Fibroblast of mammary gland (primary cell): ENCODE data around the gene SMPD3.

Source experiments
- DNase-seq: peaks from one replicate; pipeline ENCODE4 v3.0.0-alpha.2; 2010; ENCODE audit warnings: low read depth
- H3K4me3 ChIP-seq: 2 replicates; pipeline ENCODE4 v1.5.1; 2011; ENCODE audit warnings: low read depth, mild to moderate bottlenecking, low read length, moderate library complexity; ENCODE audit not compliant: control insufficient read depth
- CTCF ChIP-seq: conservative IDR thresholded peaks from 2 replicates; pipeline ENCODE4 v1.5.1; 2011; ENCODE audit warnings: low read depth, low read length, inconsistent platforms; ENCODE audit not compliant: control insufficient read depth, insufficient read depth

Gene SMPD3

GRCh38 chr16:68367030-68367429, 81.3 kb downstream of the SMPD3 start:
- peak; percentile 38 for DNase-seq
- peak; percentile 41 for TF ChIP-seq CTCF
- H3K4me3 ChIP-seq: no peak overlapping the region

- DNase-seq: no peak
- no peak for TF ChIP-seq CTCF
Observed at GRCh38 chr16:68366062-68366461, 82.2 kb downstream of the SMPD3 start.

GRCh38 chr16:68365167-68365817, 83.0 kb downstream of the SMPD3 start:
- no peak overlapping the region for H3K4me3 ChIP-seq
- DNase-seq: no peak
- TF ChIP-seq CTCF: no peak

More at GRCh38 chr16:68366062-68366461, 82.2 kb downstream of the SMPD3 start:
- H3K4me3 ChIP-seq: no peak overlapping the region

GRCh38 chr16:68364561-68364998, 83.7 kb downstream of the SMPD3 start:
- DNase-seq: peak; percentile 24
- TF ChIP-seq CTCF: peak; percentile 19
- no peak overlapping the region for H3K4me3 ChIP-seq

- peak; percentile 7 for DNase-seq
- TF ChIP-seq CTCF: no peak
- H3K4me3 ChIP-seq: no peak overlapping the region
Observed at GRCh38 chr16:68363658-68364521, 84.4 kb downstream of the SMPD3 start.

- DNase-seq: no peak
- no peak overlapping the region for H3K4me3 ChIP-seq
Observed at GRCh38 chr16:68362947-68363657, 85.2 kb downstream of the SMPD3 start.

More at GRCh38 chr16:68362947-68363657, 85.2 kb downstream of the SMPD3 start:
- no peak for TF ChIP-seq CTCF
